HEK293 (cell line): ENCODE measurements around the gene COG3.

Experiments
- CTCF ChIA-PET: fragments of 350-600 bp; formaldehyde crosslinking; extraction: SDS; loops from one replicate; lab custom pipeline; 2021; ENCODE audit warnings: antibody characterized with exemption; lab: Yijun Ruan, JAX
- POLR2A ChIA-PET: fragments of 300-600 bp; formaldehyde crosslinking; extraction: SDS; loops from one replicate; lab custom pipeline; 2020; ENCODE audit warnings: antibody characterized with exemption, inconsistent platforms; lab: Yijun Ruan, JAX
- H3K27ac ChIP-seq: fragments of 200-500 bp; sonication (Bioruptor generic); 2 replicates; pipeline ENCODE4 v1.5.1; 2014; ENCODE audit warnings: low read depth, low read length, control low read depth, inconsistent platforms; ENCODE audit errors: extremely low read depth
- H3K36me3 ChIP-seq, 2 experiments: fragments of 200-500 bp in 1 of 2; sonication (Bioruptor generic) in 1 of 2; 1 replicate in 1 of 2; 2 replicates in 1 of 2; pipeline ENCODE4 v1.5.1; 2014 to 2017; ENCODE audit warnings: inconsistent platforms in 2 of 2, low read length in 2 of 2; ENCODE audit not compliant: control insufficient read depth in 2 of 2, insufficient read depth in 1 of 2
- H3K4me1 ChIP-seq: fragments of 200-500 bp; sonication (Bioruptor generic); 2 replicates; pipeline ENCODE4 v1.5.1; 2014; ENCODE audit warnings: mild to moderate bottlenecking, low read length, inconsistent platforms; ENCODE audit not compliant: control insufficient read depth, insufficient read depth
- H3K4me3 ChIP-seq: 2 replicates; pipeline ENCODE4 v1.5.1; 2011; ENCODE audit warnings: low read depth, mild to moderate bottlenecking, control low read depth, low read length, moderate library complexity
- H3K9me3 ChIP-seq: fragments of 200-500 bp; sonication (Bioruptor generic); 2 replicates; pipeline ENCODE4 v1.5.1; 2014; ENCODE audit warnings: low read depth, low read length, inconsistent platforms; ENCODE audit not compliant: control insufficient read depth, insufficient read depth
- HOXC10 ChIP-seq: sonication (generic); formaldehyde crosslinking; IDR thresholded peaks from 2 replicates; pipeline ENCODE4 v1.8.1; 2023; ENCODE audit warnings: mild to moderate bottlenecking, missing genetic modification reagents
- MYNN ChIP-seq: fragments of 450-650 bp; formaldehyde crosslinking; IDR thresholded peaks from 2 replicates; pipeline ENCODE4 v1.5.1; 2016; ENCODE audit warnings: missing biosample characterization, missing genetic modification characterization, borderline replicate concordance
- SETDB1 ChIP-seq: IDR thresholded peaks from one replicate; pipeline ENCODE4 v1.6.1; 2017; ENCODE audit warnings: mild to moderate bottlenecking, low read length, moderate library complexity, mixed read lengths; ENCODE audit not compliant: insufficient read length
- ZBTB17 ChIP-seq: fragments of 450-650 bp; formaldehyde crosslinking; IDR thresholded peaks from 2 replicates; pipeline ENCODE4 v1.5.1; 2016; ENCODE audit warnings: missing biosample characterization, missing genetic modification characterization
- ZEB2 ChIP-seq: fragments of 450-650 bp; formaldehyde crosslinking; IDR thresholded peaks from 2 replicates; pipeline ENCODE4 v1.5.1; 2016; ENCODE audit warnings: missing biosample characterization, missing genetic modification characterization
- ZNF146 ChIP-seq: fragments of 450-650 bp; formaldehyde crosslinking; IDR thresholded peaks from 2 replicates; pipeline ENCODE4 v1.5.1; 2016; ENCODE audit warnings: missing biosample characterization, missing genetic modification characterization
- ZNF16 ChIP-seq: fragments of 450-650 bp; formaldehyde crosslinking; IDR thresholded peaks from 2 replicates; pipeline ENCODE4 v1.5.1; 2016; ENCODE audit warnings: low read depth, missing biosample characterization, missing genetic modification characterization
- ZNF184 ChIP-seq: fragments of 450-650 bp; IDR thresholded peaks from 2 replicates; pipeline ENCODE4 v1.5.1; 2018; ENCODE audit warnings: missing biosample characterization, mild to moderate bottlenecking, missing genetic modification characterization
- ZNF2 ChIP-seq: fragments of 450-650 bp; formaldehyde crosslinking; IDR thresholded peaks from 2 replicates; pipeline ENCODE4 v1.5.1; 2016; ENCODE audit warnings: missing biosample characterization, missing genetic modification characterization
- ZNF335 ChIP-seq: fragments of 450-650 bp; formaldehyde crosslinking; conservative IDR thresholded peaks from 2 replicates; pipeline ENCODE4 v1.5.1; 2016; ENCODE audit warnings: missing biosample characterization, missing genetic modification characterization
- ZNF37A ChIP-seq: fragments of 450-650 bp; IDR thresholded peaks from 2 replicates; pipeline ENCODE4 v1.5.1; 2018; ENCODE audit warnings: missing biosample characterization, missing genetic modification characterization
- ZNF391 ChIP-seq: fragments of 450-650 bp; formaldehyde crosslinking; IDR thresholded peaks from 2 replicates; pipeline ENCODE4 v1.5.1; 2016; ENCODE audit warnings: low read depth, missing biosample characterization, missing genetic modification characterization, borderline replicate concordance
- ZNF404 ChIP-seq: fragments of 450-650 bp; formaldehyde crosslinking; IDR thresholded peaks from 2 replicates; pipeline ENCODE4 v1.5.1; 2017; ENCODE audit warnings: missing biosample characterization, missing genetic modification characterization
- ZNF426 ChIP-seq: fragments of 450-650 bp; formaldehyde crosslinking; IDR thresholded peaks from 2 replicates; pipeline ENCODE4 v1.5.1; 2017; ENCODE audit warnings: missing biosample characterization, missing genetic modification characterization, mild to moderate bottlenecking, inconsistent platforms, moderate library complexity
- ZNF473 ChIP-seq: fragments of 450-650 bp; formaldehyde crosslinking; IDR thresholded peaks from 2 replicates; pipeline ENCODE4 v1.5.1; 2017; ENCODE audit warnings: missing biosample characterization, missing genetic modification characterization
- ZNF521 ChIP-seq: fragments of 450-650 bp; formaldehyde crosslinking; IDR thresholded peaks from 2 replicates; pipeline ENCODE4 v1.5.1; 2017; ENCODE audit warnings: missing biosample characterization, mild to moderate bottlenecking, missing genetic modification characterization
- ZNF529 ChIP-seq: fragments of 450-650 bp; formaldehyde crosslinking; IDR thresholded peaks from 2 replicates; pipeline ENCODE4 v1.5.1; 2017; ENCODE audit warnings: missing genetic modification characterization, missing biosample characterization; ENCODE audit not compliant: insufficient replicate concordance
- ZNF548 ChIP-seq: fragments of 450-650 bp; formaldehyde crosslinking; IDR thresholded peaks from 2 replicates; pipeline ENCODE4 v1.5.1; 2016; ENCODE audit warnings: missing biosample characterization, missing genetic modification characterization
- ZNF558 ChIP-seq: fragments of 450-650 bp; formaldehyde crosslinking; IDR thresholded peaks from 2 replicates; pipeline ENCODE4 v1.5.1; 2016; ENCODE audit warnings: missing biosample characterization, missing genetic modification characterization
- ZNF621 ChIP-seq: fragments of 450-650 bp; formaldehyde crosslinking; IDR thresholded peaks from 2 replicates; pipeline ENCODE4 v1.5.1; 2017; ENCODE audit warnings: missing biosample characterization, missing genetic modification characterization
- ZNF623 ChIP-seq: fragments of 450-650 bp; formaldehyde crosslinking; IDR thresholded peaks from 2 replicates; pipeline ENCODE4 v1.5.1; 2016; ENCODE audit warnings: missing biosample characterization, missing genetic modification characterization
- ZNF626 ChIP-seq: fragments of 450-650 bp; sonication (Bioruptor Pico); formaldehyde crosslinking; IDR thresholded peaks from 2 replicates; pipeline ENCODE4 v1.5.1; 2018; ENCODE audit warnings: missing biosample characterization, missing genetic modification characterization, inconsistent platforms
- ZNF777 ChIP-seq: fragments of 450-650 bp; formaldehyde crosslinking; IDR thresholded peaks from 2 replicates; pipeline ENCODE4 v1.5.1; 2017; ENCODE audit warnings: missing biosample characterization, missing genetic modification characterization, borderline replicate concordance
- ZNF792 ChIP-seq: fragments of 450-650 bp; formaldehyde crosslinking; IDR thresholded peaks from 2 replicates; pipeline ENCODE4 v1.5.1; 2016; ENCODE audit warnings: missing biosample characterization, missing genetic modification characterization
- ZNF830 ChIP-seq: fragments of 450-650 bp; IDR thresholded peaks from 2 replicates; pipeline ENCODE4 v1.5.0; 2018; ENCODE audit warnings: missing biosample characterization, missing genetic modification characterization, low read depth, mild to moderate bottlenecking, moderate library complexity
- ZNF837 ChIP-seq: fragments of 450-650 bp; formaldehyde crosslinking; IDR thresholded peaks from 2 replicates; pipeline ENCODE4 v1.5.1; 2016; ENCODE audit warnings: missing biosample characterization, missing genetic modification characterization
- ZXDB ChIP-seq: fragments of 450-650 bp; formaldehyde crosslinking; IDR thresholded peaks from 2 replicates; pipeline ENCODE4 v1.5.1; 2016; ENCODE audit warnings: missing biosample characterization, missing genetic modification characterization
- TF ChIP-seq, protein P1 (sequence below): fragments of 450-650 bp; formaldehyde crosslinking; IDR thresholded peaks from 2 replicates; pipeline ENCODE4 v1.5.1; 2016; ENCODE audit warnings: missing biosample characterization, missing genetic modification characterization
- TF ChIP-seq, protein P2 (sequence below): fragments of 450-650 bp; formaldehyde crosslinking; IDR thresholded peaks from 2 replicates; pipeline ENCODE4 v1.5.1; 2016; ENCODE audit warnings: missing biosample characterization, missing genetic modification characterization
- TF ChIP-seq, protein P3 (sequence below): fragments of 450-650 bp; formaldehyde crosslinking; IDR thresholded peaks from 2 replicates; pipeline ENCODE4 v1.5.1; 2016; ENCODE audit warnings: missing biosample characterization, missing genetic modification characterization

Gene COG3

DNA sequence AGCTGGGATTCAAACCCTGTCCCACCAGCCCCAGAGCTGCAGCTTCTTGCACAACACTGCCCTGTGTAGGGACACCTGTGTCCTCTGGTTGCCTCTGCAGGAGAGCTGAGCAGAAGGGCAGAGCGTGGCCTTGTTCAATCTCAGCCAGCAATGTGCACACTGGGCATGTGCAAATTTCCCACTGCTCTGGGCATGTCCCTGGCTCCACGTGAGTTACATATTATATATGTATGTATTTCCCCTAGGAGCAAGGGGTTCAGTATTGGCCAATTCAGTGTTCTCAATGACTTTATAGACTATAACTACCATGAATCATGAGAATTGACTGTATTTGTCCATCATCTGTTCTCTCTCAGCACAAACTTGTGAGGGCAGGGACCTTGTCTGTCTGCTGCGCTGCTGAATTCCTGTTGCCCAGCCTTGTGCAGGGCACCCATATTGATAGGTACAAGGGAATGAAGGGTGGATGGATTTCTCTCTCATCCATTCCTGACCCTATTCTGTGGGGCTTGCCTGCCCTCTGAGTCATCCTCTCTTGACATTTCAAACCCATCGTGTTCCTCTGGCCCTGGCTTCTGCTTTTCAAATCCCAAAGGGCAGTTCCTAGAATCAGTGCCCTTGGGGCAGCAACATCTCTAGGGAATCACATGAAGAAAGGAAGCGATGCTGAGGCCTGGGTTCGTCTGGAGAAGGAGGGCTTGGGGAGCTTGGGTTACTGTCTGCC, 81.1 kb downstream of the COG3 start:
- Histone ChIP-seq H3K36me3 (no peaks in the 10 kb centered on the region), H3K4me1 (no peaks in the 10 kb centered on the region), H3K27ac (no peak overlapping the region), H3K4me3 (no peak overlapping the region), H3K9me3 (no peaks in the 10 kb centered on the region)
- TF ChIP-seq ZNF529: no peak
- TF ChIP-seq HOXC10 (CRISPR knock-in tag): no peak
- TF ChIP-seq ZNF777 (tag by site-specific recombination): no peak
- TF ChIP-seq MYNN: no peak
- TF ChIP-seq, protein P1, sequence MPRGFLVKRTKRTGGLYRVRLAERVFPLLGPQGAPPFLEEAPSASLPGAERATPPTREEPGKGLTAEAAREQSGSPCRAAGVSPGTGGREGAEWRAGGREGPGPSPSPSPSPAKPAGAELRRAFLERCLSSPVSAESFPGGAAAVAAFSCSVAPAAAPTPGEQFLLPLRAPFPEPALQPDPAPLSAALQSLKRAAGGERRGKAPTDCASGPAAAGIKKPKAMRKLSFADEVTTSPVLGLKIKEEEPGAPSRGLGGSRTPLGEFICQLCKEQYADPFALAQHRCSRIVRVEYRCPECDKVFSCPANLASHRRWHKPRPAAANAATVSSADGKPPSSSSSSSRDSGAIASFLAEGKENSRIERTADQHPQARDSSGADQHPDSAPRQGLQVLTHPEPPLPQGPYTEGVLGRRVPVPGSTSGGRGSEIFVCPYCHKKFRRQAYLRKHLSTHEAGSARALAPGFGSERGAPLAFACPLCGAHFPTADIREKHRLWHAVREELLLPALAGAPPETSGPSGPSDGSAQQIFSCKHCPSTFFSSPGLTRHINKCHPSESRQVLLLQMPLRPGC (tag by site-specific recombination): no peak
- TF ChIP-seq ZNF830 (tag by site-specific recombination): no peak
- no peak for TF ChIP-seq ZNF16
- TF ChIP-seq ZNF404 (tag by site-specific recombination): no peak
- TF ChIP-seq ZBTB17 (tag by site-specific recombination): no peak
- no peak for TF ChIP-seq ZEB2 (tag by site-specific recombination)
- TF ChIP-seq, protein P2, sequence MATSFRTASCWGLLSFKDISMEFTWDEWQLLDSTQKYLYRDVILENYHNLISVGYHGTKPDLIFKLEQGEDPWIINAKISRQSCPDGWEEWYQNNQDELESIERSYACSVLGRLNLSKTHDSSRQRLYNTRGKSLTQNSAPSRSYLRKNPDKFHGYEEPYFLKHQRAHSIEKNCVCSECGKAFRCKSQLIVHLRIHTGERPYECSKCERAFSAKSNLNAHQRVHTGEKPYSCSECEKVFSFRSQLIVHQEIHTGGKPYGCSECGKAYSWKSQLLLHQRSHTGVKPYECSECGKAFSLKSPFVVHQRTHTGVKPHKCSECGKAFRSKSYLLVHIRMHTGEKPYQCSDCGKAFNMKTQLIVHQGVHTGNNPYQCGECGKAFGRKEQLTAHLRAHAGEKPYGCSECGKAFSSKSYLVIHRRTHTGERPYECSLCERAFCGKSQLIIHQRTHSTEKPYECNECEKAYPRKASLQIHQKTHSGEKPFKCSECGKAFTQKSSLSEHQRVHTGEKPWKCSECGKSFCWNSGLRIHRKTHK (tag by site-specific recombination): no peak
- no peak for TF ChIP-seq ZNF473
- ChIA-PET POLR2A (no interaction called here), CTCF (interaction anchor here (0.5 to 1.3 kb wide), 4 partner anchors 10 to 33 kb away, joined by 3 to 4 read pairs (median 3); no protein-coding TSS in a partner anchor)

DNA sequence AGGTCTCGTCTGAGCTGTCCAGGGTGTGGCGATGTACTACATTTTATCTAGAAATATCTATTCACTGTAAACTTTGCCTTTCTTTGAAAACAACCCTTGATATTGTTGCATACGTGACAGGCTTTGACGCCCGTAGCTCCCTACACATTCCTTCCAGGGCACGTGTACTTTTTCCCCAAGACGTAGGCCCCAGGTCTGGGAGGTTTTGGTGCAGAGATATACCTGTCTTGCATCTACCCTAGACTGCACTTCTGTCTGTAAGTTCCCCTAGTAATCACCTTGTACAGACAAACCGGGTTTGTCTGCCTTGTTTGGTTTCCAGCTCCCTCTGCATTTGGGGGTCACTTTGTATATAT, 81.6 kb downstream of the COG3 start:
- Histone ChIP-seq H3K4me1 (no peaks in the 10 kb centered on the region), H3K27ac (no peak overlapping the region), H3K4me3 (no peak overlapping the region), H3K36me3 (no peaks in the 10 kb centered on the region), H3K9me3 (no peaks in the 10 kb centered on the region)
- ChIA-PET POLR2A (no interaction called here), CTCF (interaction anchor here (0.6 to 1.3 kb wide), 2 partner anchors 25 to 33 kb away, joined by 3 read pairs; no protein-coding TSS in a partner anchor)
- TF ChIP-seq ZNF2: no peak
- no peak for TF ChIP-seq ZNF558 (tag by site-specific recombination)
- TF ChIP-seq ZNF837 (tag by site-specific recombination): no peak
- TF ChIP-seq ZNF146 (tag by site-specific recombination): no peak
- TF ChIP-seq ZNF521 (tag by site-specific recombination): no peak

DNA sequence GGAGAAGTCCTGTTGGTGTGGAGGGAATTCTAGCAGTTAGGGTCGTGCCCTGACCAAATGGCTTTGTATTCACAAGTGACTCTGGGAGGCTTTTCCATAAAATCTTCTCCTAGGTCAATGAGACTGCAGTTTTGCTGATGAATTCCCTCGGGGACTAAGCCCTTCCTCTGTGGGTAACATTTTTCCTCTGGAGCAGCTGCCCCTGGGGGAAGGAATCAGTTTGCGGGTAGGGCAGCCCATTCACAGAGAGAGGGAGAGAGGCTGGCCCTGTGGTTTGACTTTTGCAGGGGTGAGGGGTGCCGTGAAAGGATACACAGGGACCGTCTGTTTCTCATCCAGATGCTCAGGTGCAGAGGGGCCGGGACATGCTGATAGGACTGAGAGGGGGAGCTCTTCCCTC, 83.5 kb downstream of the COG3 start:
- Histone ChIP-seq H3K4me3 (no peak overlapping the region), H3K36me3 (no peaks in the 10 kb centered on the region), H3K27ac (no peak overlapping the region), H3K9me3 (no peaks in the 10 kb centered on the region), H3K4me1 (no peaks in the 10 kb centered on the region)
- POLR2A ChIA-PET: no interaction called here
- CTCF ChIA-PET: interaction anchor here (0.6 kb wide), 1 partner anchor 51 kb away, joined by 3 read pairs; no protein-coding TSS in a partner anchor
- TF ChIP-seq SETDB1 (no peak), ZBTB17 (tag by site-specific recombination) (no peak), ZNF548 (tag by site-specific recombination) (no peak), ZNF626 (tag by site-specific recombination) (no peak), ZNF621 (tag by site-specific recombination) (no peak), ZNF37A (tag by site-specific recombination) (no peak), ZNF391 (tag by site-specific recombination) (no peak), ZNF426 (tag by site-specific recombination) (no peak), ZNF792 (tag by site-specific recombination) (no peak), ZNF623 (tag by site-specific recombination) (no peak), ZNF184 (tag by site-specific recombination) (no peak), ZXDB (tag by site-specific recombination) (no peak), ZNF335 (tag by site-specific recombination) (no peak)
- TF ChIP-seq, protein P3, sequence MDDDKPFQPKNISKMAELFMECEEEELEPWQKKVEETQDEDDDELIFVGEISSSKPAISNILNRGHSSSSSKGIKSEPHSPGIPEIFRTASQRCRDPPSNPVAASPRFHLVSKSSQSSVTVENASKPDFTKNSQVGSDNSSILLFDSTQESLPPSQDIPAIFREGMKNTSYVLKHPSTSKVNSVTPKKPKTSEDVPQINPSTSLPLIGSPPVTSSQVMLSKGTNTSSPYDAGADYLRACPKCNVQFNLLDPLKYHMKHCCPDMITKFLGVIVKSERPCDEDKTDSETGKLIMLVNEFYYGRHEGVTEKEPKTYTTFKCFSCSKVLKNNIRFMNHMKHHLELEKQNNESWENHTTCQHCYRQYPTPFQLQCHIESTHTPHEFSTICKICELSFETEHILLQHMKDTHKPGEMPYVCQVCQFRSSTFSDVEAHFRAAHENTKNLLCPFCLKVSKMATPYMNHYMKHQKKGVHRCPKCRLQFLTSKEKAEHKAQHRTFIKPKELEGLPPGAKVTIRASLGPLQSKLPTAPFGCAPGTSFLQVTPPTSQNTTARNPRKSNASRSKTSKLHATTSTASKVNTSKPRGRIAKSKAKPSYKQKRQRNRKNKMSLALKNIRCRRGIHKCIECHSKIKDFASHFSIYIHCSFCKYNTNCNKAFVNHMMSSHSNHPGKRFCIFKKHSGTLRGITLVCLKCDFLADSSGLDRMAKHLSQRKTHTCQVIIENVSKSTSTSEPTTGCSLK (tag by site-specific recombination): no peak
